DMS153 (cell line): ENCODE measurements around the gene NKAIN2.
"Not testable (repeated sequence)": the region's sequence is repeated elsewhere in the genome, so short reads cannot be mapped to it uniquely, and the experiment has no call there.

Experiments used
- DNase-seq: peaks from one replicate; lab custom pipeline; 2025; lab: John Stamatoyannopoulos, UW

The NKAIN2 gene

GRCh38 chr6:124436803-124437202 is 633.1 kb downstream of the NKAIN2 start:
- no peak for DNase-seq

GRCh38 chr6:124438546-124439065 is 634.9 kb downstream of the NKAIN2 start:
- DNase-seq: peak; percentile 39

GRCh38 chr6:124441450-124441849 is 637.8 kb downstream of the NKAIN2 start:
- peak; percentile 18 for DNase-seq

- no peak for DNase-seq
Measured at GRCh38 chr6:124443541-124443940, 639.9 kb downstream of the NKAIN2 start.

GRCh38 chr6:124445581-124445980 is 641.9 kb downstream of the NKAIN2 start:
- DNase-seq: no peak

GRCh38 chr6:124446961-124447360 is 643.3 kb downstream of the NKAIN2 start:
- no peak for DNase-seq

- no peak for DNase-seq
Measured at GRCh38 chr6:124459268-124459667, 655.6 kb downstream of the NKAIN2 start.

GRCh38 chr6:124462750-124463149 is 659.1 kb downstream of the NKAIN2 start:
- DNase-seq: no peak

- DNase-seq: peak; percentile 73
Measured at GRCh38 chr6:124463271-124463670, 659.6 kb downstream of the NKAIN2 start.

- DNase-seq: not testable (repeated sequence)
Measured at GRCh38 chr6:124464600-124464999, 660.9 kb downstream of the NKAIN2 start.

GRCh38 chr6:124466949-124467348 is 663.3 kb downstream of the NKAIN2 start:
- DNase-seq: no peak

GRCh38 chr6:124467366-124467765 is 663.7 kb downstream of the NKAIN2 start:
- no peak for DNase-seq

GRCh38 chr6:124470803-124471202 is 667.1 kb downstream of the NKAIN2 start:
- DNase-seq: no peak

- DNase-seq: no peak
Measured at GRCh38 chr6:124475176-124475575, 671.5 kb downstream of the NKAIN2 start.

- no peak for DNase-seq
Measured at GRCh38 chr6:124478906-124479305, 675.2 kb downstream of the NKAIN2 start.

- DNase-seq: no peak
Measured at GRCh38 chr6:124479991-124480430, 676.3 kb downstream of the NKAIN2 start.

GRCh38 chr6:124482071-124482491 is 678.4 kb downstream of the NKAIN2 start:
- DNase-seq: no peak

- DNase-seq: peak; percentile 36
Measured at GRCh38 chr6:124487623-124488431, 684.2 kb downstream of the NKAIN2 start.

GRCh38 chr6:124490122-124490521 is 686.5 kb downstream of the NKAIN2 start:
- no peak for DNase-seq

- DNase-seq: no peak
Measured at GRCh38 chr6:124493259-124493658, 689.6 kb downstream of the NKAIN2 start.

- no peak for DNase-seq
Measured at GRCh38 chr6:124494956-124495664, 691.4 kb downstream of the NKAIN2 start.

- no peak for DNase-seq
Measured at GRCh38 chr6:124495665-124496190, 692.1 kb downstream of the NKAIN2 start.

GRCh38 chr6:124496334-124496733 is 692.7 kb downstream of the NKAIN2 start:
- no peak for DNase-seq
